HCEC 1CT (cell line): ENCODE measurements around the gene SLC25A11.
"Not testable (repeated sequence)": the region's sequence is repeated elsewhere in the genome, so short reads cannot be mapped to it uniquely, and the experiment has no call there.

Source experiments
- DNase-seq: peaks from one replicate; pipeline ENCODE4 v3.0.0-alpha.2; 2017

Gene SLC25A11

DNA sequence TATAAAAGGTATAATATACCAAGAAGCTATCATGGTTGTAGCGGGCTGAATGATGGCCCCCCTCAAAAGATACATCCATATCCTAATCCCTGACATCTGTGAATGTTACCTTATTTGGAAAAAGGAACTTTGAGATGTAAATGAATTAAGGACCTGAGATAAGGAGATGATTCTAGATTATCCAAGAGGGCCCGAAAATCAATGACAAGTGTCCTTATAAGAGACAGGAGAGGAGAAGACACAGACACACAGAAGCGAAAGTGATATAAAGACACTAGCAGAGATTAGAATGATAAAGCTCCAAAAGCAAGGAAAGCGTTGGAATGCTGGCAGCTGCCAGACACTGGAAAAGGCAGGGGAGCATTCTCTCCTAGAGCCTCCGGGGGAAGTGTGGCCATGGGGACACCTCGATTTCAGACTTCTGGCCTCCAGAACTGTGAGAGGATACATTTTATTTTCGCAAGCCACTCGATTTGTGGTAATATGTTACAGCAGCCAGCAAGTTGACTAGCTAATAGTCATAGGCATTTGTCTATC is 20.3 kb downstream of the SLC25A11 start:
- DNase-seq: no peak

DNA sequence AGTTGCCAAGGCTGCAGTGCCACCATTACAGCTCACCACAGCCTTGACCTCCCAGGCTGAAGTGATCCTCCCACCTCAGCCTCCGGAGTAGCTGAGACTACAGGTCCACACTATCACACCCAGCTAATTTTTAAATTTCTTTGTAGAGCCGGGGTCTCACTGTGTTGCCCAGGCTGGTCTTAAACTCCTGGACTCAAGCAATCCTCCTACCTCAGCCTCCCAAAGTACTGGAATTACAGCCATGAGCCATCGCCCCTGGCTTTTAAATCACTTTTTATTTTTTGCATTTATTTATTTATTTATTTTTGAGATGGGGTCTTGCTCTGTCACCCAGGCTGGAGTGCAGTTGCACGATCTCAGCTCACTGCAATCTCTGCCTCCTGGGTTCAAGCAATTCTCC is 25.3 kb downstream of the SLC25A11 start:
- DNase-seq: not testable (repeated sequence)

DNA sequence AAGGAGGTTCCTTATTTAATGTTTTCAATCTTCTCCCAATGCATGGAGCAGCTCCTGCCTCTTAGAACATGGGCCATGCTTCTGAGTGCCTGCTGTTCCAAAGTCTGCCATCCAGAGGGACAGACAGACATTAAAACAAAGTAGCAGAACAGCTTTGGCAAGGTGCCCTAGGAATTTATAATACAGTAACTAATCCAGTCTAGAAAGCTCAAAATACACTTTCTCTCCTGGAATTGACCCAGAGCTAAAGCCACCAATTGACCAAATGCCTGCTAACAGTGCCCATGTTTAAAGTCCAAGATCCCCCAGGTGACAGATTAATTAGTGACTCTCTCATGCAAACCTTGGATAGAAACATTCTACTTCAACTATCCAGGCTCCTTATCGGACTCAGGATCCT is 25.9 kb downstream of the SLC25A11 start:
- DNase-seq: peak; percentile 17

DNA sequence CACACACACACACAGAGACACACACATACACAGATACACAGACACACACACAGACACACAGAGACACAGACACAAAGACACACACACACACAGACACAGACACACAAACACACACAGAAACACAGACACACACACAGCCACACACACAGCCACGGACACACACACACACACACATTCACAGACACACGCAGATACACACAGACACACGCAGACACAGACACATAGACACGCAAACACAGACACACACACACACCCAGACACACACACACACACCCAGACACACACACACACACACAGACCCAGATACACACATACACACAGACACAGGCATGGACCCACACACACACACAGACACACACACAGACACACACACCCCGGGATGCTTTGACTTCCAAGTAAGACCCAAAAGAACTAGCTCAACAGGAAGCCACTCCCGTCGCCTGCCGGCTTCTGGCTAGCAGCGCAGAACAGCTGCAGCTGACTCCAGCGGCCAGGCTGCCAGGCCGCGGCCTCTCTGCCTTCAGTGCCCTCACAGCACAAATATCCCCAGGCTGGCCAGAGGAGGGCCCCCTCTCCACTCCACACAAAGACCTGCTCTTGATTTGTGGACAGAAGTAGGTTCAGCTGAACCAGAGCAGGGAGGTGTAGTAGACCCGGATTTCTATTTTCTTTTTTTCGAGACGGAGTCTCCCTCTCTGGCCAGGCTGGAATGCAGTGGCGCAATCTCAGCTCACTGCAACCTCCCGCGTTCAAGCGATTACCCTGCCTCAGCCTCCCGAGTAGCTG is 30.9 kb downstream of the SLC25A11 start:
- DNase-seq: peak; percentile 90

GRCh38 chr17:4908301-4908700 is 31.5 kb downstream of the SLC25A11 start:
- no peak for DNase-seq

GRCh38 chr17:4906642-4907041 is 33.2 kb downstream of the SLC25A11 start:
- not testable (repeated sequence) for DNase-seq

GRCh38 chr17:4903051-4903818 is 36.6 kb downstream of the SLC25A11 start, which contains the start of gene CHRNE:
Gene CHRNE (minus strand): TSS chr17:4903098. CDS start chr17:4903063, 35 bp downstream.
- peak; percentile 35 for DNase-seq

DNA sequence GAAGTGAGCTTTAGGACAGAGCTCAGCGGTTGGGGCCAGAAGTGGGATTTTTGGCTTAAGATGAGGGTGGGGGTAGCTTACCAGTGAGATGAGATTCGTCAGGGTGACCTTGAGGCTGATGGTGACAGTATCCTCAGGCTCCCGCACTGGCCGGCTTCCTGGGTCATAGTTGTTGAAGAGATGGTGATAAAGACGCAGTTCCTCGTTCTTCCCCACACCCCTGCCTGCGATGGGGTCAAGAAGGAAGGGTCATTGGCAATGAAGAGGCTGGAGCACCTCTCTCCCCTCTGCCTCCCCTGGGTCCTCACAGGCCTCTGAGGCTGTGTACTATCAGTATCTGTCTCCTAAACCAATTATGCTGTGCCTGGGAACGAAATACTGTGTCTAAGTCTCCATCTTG is 37.3 kb downstream of the SLC25A11 start:
- DNase-seq: no peak

- DNase-seq: no peak
Measured at GRCh38 chr17:4901648-4902344, 38.0 kb downstream of the SLC25A11 start.

- no peak for DNase-seq
Measured at GRCh38 chr17:4901108-4901647, 38.7 kb downstream of the SLC25A11 start.

DNA sequence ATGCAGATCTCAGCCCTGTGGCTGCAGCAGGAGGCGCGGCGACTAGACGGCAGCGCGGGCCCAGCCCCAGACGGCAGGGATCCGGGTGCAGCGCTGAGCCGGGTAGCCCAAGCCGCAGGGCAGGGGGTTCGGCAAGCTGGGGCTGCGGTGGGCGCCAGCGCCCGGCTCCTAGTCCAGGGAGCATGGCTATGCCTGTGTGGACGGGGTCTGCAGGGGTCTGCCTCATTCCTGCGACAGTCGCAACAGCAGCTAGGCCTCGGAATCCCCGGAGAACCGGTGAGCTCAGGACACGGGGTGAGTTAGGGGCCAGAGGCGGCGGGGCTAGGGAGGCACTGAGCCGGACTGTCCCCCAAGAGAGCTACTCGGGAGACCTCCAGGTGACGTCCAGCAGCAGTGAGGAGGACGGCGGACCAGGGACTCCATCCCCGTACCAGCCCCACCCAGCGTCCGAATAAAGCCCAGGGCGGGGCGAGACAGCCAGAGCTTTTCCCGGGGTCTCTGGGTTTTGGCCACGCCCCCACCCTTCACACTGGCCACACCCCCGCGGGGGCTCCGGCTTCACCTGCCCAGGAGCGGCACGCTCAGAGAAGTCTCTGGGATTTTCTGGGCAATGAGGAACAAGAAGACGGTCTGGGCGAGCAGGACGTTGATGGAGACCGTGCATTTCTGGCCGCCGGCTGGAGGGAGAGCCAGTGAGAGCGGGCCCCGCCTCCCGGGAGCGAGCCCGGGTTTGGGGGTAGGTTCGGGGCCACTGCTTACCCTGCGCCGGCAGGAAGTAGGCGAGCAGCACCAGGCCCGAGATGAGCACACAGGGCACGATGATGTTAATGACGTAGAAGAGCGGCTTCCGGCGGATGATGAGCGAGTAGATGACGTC is 39.4 kb downstream of the SLC25A11 start:
- no peak for DNase-seq

DNA sequence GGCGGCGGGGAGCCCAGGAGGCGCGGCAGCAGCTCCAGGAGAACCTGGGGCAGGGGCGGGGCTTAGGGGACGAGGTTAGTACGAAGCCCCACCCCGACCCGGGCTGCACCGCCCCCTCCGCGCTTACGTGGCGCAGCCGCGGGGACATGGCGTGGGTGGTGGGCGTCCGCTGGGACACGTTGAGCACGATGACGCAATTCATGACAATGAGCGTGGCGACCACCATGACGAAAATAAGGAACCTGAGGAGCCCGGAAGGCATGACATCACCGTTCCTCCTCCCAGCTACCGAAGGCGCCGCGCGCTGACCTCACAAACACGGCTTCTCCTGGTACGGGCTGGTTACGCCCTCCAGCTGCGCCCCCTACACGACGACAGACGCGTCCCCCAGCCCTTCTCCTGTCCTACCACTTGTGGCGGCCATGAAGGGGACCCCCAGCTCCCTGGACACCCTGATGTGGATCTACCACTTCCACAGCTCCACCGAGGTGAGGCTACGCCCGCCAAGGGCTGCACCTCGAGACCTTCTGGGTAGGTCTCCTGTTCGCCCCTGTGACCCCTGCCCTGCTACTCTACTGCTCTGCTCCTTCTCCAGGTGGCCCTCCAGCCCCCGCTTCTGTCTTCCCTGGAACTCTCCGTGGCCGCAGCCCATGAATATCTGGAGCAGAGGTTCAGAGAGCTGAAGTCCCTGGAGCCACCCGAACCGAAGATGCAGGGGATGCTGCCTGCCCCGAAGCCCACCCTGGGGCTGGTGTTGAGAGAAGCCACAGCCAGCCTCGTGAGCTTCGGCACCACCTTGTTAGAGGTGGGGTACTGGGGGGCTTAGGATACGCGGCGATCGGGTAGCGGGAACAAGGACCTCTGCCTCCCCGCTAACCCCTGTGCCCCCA is 40.3 kb downstream of the SLC25A11 start, which contains the start of gene C17orf107:
TSS of gene C17orf107 (plus strand) at position 196 of the 890 bp plus-strand sequence. CDS start at position 423, 227 bp downstream.
- no peak for DNase-seq

- no peak for DNase-seq
Measured at GRCh38 chr17:4898927-4899326, 40.9 kb downstream of the SLC25A11 start.

DNA sequence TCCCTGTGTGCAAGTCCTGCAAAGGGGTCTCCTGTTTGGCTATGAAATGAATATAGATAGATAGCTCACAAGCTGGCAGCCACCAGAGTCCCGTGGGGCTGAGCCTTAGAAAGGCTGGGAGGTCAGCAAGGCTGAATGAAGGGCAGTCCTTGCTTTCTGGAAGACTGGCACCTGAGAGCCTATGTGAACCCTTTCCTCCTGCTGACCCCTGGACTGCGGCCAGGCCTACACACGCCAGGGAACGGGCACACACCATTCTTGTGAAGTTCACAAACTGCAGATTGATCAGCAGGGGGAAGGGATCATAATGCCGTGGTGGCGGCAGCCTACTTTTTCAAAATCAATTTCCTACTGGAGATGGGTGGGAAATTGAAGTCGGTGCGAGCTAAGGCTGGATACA is 41.5 kb downstream of the SLC25A11 start:
- DNase-seq: no peak

- DNase-seq: no peak
Measured at GRCh38 chr17:4897785-4898184, 42.1 kb downstream of the SLC25A11 start.

DNA sequence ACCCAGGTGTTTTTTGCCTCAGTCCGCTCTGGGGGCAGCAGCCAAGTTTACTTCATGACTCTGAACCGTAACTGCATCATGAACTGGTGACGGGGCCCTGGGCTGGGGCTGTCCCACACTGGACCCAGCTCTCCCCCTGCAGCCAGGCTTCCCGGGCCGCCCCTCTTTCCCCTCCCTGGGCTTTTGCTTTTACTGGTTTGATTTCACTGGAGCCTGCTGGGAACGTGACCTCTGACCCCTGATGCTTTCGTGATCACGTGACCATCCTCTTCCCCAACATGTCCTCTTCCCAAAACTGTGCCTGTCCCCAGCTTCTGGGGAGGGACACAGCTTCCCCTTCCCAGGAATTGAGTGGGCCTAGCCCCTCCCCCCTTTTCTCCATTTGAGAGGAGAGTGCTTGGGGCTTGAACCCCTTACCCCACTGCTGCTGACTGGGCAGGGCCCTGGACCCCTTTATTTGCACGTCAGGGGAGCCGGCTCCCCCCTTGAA is 42.6 kb downstream of the SLC25A11 start:
- no peak for DNase-seq

DNA sequence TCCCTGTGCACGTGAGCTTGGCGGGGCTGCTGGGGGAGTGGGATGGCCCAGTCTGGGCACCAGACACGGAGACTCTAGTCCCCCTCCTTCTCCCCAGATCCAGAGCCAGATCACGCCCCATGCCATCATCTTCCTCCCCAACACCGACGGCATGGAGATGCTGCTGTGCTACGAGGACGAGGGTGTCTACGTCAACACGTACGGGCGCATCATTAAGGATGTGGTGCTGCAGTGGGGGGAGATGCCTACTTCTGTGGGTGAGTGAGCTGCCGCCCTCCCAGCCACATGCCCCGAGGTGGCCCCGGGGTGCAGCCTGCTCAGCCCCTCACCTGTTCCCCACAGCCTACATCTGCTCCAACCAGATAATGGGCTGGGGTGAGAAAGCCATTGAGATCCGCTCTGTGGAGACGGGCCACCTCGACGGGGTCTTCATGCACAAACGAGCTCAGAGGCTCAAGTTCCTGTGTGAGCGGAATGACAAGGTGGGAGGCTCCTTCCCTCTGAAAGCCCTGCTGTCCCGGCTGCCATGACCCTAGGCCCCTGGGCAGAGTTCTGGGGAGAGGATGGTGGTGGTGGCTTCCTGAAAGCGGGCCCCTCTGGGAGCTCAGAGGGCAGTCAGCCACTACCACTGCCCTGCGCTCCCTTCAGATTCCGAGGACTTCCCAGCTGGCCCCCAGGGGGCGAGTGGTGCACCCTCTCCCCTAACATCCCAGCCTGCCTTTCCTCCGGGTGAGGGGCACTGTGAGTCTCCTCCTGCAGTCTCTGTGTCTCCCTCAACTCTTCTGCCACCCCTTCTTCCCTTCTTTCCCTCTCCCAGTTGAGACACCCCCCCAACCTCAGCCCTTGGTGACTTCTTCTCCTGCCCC is 43.3 kb downstream of the SLC25A11 start:
- no peak for DNase-seq

DNA sequence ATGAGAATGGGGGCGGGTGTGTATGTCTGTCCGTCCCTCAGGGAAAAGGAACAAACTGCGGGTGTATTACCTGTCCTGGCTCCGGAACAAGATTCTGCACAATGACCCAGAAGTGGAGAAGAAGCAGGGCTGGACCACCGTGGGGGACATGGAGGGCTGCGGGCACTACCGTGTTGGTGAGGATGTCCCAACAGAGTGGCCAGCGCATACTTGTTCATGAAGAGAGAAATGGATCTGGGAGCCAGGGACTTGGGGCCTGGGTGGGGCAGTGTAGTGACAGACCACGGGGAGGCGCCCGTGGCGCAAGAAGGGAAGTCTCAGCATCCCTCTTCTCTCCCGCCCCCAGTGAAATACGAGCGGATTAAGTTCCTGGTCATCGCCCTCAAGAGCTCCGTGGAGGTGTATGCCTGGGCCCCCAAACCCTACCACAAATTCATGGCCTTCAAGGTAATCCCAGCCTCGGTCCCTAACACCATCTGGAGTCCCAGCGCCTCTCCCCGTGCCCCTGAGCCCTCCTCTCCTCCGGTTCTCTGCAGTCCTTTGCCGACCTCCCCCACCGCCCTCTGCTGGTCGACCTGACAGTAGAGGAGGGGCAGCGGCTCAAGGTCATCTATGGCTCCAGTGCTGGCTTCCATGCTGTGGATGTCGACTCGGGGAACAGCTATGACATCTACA is 44.1 kb downstream of the SLC25A11 start:
- no peak for DNase-seq

DNA sequence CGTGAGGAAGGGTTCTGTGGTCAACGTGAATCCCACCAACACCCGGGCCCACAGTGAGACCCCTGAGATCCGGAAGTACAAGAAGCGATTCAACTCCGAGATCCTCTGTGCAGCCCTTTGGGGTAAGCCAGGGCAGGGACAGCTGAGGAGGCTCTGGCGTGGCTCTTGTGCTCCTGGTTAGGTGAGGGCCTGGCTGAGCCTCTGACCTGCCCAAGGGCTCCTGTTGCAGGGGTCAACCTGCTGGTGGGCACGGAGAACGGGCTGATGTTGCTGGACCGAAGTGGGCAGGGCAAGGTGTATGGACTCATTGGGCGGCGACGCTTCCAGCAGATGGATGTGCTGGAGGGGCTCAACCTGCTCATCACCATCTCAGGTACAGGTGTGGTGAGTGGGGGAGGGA is 44.7 kb downstream of the SLC25A11 start:
- no peak for DNase-seq
